Prostate gland (tissue), 2 donors: ENCODE data around the gene MCF2.

Experiments used
- CTCF ChIP-seq, 4 experiments: fragments of 200-600 bp in 2 of 4; fragments of 450-650 bp in 2 of 4; sonication (generic) in 2 of 4; IDR thresholded peaks; 1 replicate in 3 of 4; 2 replicates in 1 of 4; pipeline ENCODE4 v1.5.1; 2016 to 2019; ENCODE audit warnings: antibody characterized with exemption in 4 of 4, mild to moderate bottlenecking in 2 of 4, moderate library complexity in 2 of 4
- POLR2A ChIP-seq: fragments of 450-650 bp; IDR thresholded peaks from one replicate; pipeline ENCODE4 v1.6.1; 2016; ENCODE audit warnings: antibody characterized with exemption, mild to moderate bottlenecking
- POLR2AphosphoS5 ChIP-seq: sonication (generic); formaldehyde crosslinking; IDR thresholded peaks from one replicate; pipeline ENCODE4 v1.6.1; 2017; ENCODE audit warnings: antibody characterized with exemption

GRCh38 chrX:139538907-139539790, 168.8 kb downstream of the MCF2 start:
- no peak for TF ChIP-seq CTCF (IDR thresholded peaks at IDR 0.05)
- no peak for TF ChIP-seq POLR2A
- TF ChIP-seq POLR2AphosphoS5 = no peak
